SK-N-SH (cell line): Measurements from ENCODE around the gene SAXO1. TPM values are rescaled to one million over a fixed set of nuclear protein-coding genes. Genes with fewer than 3 reads are reported as not detected.
A peak's percentile ranks its signal among the peaks of the same experiment; 100 is the strongest.

Experiments used
- CTCF ChIA-PET: fragments of 300-600, 350-600 bp; formaldehyde crosslinking; extraction: SDS; loops from one replicate; lab custom pipeline; 2021; lab: Yijun Ruan, JAX
- POLR2A ChIA-PET: fragments of 350-600 bp; sonication (Branson Sonifier 250); formaldehyde crosslinking; extraction: SDS; loops from one replicate; lab custom pipeline; 2020; ENCODE audit warnings: antibody characterized with exemption, inconsistent platforms; lab: Yijun Ruan, JAX
- DNase-seq: peaks from one replicate; pipeline ENCODE4 v3.0.0; 2012
- H2AFZ ChIP-seq: fragments of 200-600 bp; sonication (generic); 2 replicates; pipeline ENCODE4 v1.8.1; 2016; ENCODE audit warnings: antibody characterized with exemption, mild to moderate bottlenecking, low read depth
- H3F3A ChIP-seq: fragments of 200-600 bp; sonication (generic); replicated peaks from 2 replicates; pipeline ENCODE3; 2016; ENCODE audit warnings: antibody characterized with exemption, mild to moderate bottlenecking; ENCODE audit not compliant: insufficient read depth
- H3K27ac ChIP-seq, 2 experiments: fragments of 200-500 bp in 1 of 2; fragments of 200-600 bp in 1 of 2; sonication (Bioruptor generic) in 1 of 2; sonication (generic), shearing (Covaris generic) in 1 of 2; 2 replicates each; pipeline versions ENCODE4 v1.5.1 to v1.6.1; 2014 to 2016; ENCODE audit warnings: low read depth in 2 of 2, inconsistent platforms in 1 of 2, low read length in 1 of 2, mild to moderate bottlenecking in 1 of 2, mixed read lengths in 1 of 2
- H3K27me3 ChIP-seq: fragments of 200-600 bp; sonication (generic), shearing (Covaris generic); 2 replicates; pipeline ENCODE4 v1.6.1; 2016; ENCODE audit warnings: mixed run types; ENCODE audit not compliant: insufficient read depth
- H3K36me3 ChIP-seq, 2 experiments: fragments of 200-500 bp in 1 of 2; fragments of 200-600 bp in 1 of 2; sonication (Bioruptor generic) in 1 of 2; sonication (generic) in 1 of 2; replicated peaks in 1 of 2; 2 replicates each; pipeline versions ENCODE3 to v1.5.1; 2014 to 2016; ENCODE audit warnings: low read length in 1 of 2, mild to moderate bottlenecking in 1 of 2; ENCODE audit not compliant: insufficient read depth in 2 of 2, control insufficient read depth in 1 of 2
- H3K4me1 ChIP-seq, 2 experiments: fragments of 200-500 bp in 1 of 2; fragments of 200-600 bp in 1 of 2; sonication (Bioruptor generic) in 1 of 2; sonication (generic), shearing (Covaris generic) in 1 of 2; 2 replicates each; pipeline versions ENCODE4 v1.5.1 to v1.6.1; 2014 to 2016; ENCODE audit warnings: low read depth in 1 of 2, low read length in 1 of 2, mixed run types in 1 of 2; ENCODE audit not compliant: insufficient read depth in 2 of 2, control insufficient read depth in 1 of 2
- H3K4me2 ChIP-seq: fragments of 200-600 bp; sonication (generic), shearing (Covaris generic); 2 replicates; pipeline ENCODE4 v1.6.1; 2017; ENCODE audit warnings: mixed run types
- H3K4me3 ChIP-seq, 2 experiments: fragments of 200-500 bp in 1 of 2; fragments of 200-600 bp in 1 of 2; sonication (Bioruptor generic) in 1 of 2; sonication (generic), shearing (Covaris generic) in 1 of 2; 2 replicates each; pipeline versions ENCODE4 v1.5.1 to v1.8.1; 2014 to 2016; ENCODE audit warnings: low read depth in 2 of 2, inconsistent platforms in 1 of 2, low read length in 1 of 2, mild to moderate bottlenecking in 1 of 2, mixed read lengths in 1 of 2, moderate library complexity in 1 of 2
- H3K79me2 ChIP-seq: fragments of 200-600 bp; sonication (generic); 2 replicates; pipeline ENCODE4 v1.8.1; 2017; ENCODE audit warnings: mild to moderate bottlenecking; ENCODE audit not compliant: insufficient read depth
- H3K9ac ChIP-seq: fragments of 200-600 bp; sonication (generic); 2 replicates; pipeline ENCODE4 v1.6.1; 2017; ENCODE audit warnings: mixed run types
- H3K9me2 ChIP-seq: fragments of 200-600 bp; sonication (generic); 2 replicates; pipeline ENCODE4 v1.6.1; 2017; ENCODE audit warnings: mixed run types
- H3K9me3 ChIP-seq: fragments of 200-600 bp; sonication (generic); 2 replicates; pipeline ENCODE4 v1.6.1; 2017; ENCODE audit warnings: mixed run types, mild to moderate bottlenecking, moderate library complexity
- H4K20me1 ChIP-seq: fragments of 200-600 bp; sonication (generic); 2 replicates; pipeline ENCODE4 v1.6.1; 2017; ENCODE audit warnings: mild to moderate bottlenecking, mixed run types; ENCODE audit not compliant: insufficient read depth
- ELF1 ChIP-seq: IDR thresholded peaks from 2 replicates; pipeline ENCODE4 v1.4.0; 2012
- EP300 ChIP-seq, 2 experiments: IDR thresholded peaks; 2 replicates each; pipeline versions ENCODE4 v1.4.0 to v1.6.1; 2012; ENCODE audit warnings: borderline replicate concordance in 1 of 2, low read depth in 1 of 2, low read length in 1 of 2
- FOSL2 ChIP-seq: IDR thresholded peaks from 2 replicates; pipeline ENCODE4 v1.4.0; 2012; ENCODE audit warnings: low read depth, mild to moderate bottlenecking, moderate library complexity, borderline replicate concordance
- FOXJ3 ChIP-seq: sonication (generic); formaldehyde crosslinking; IDR thresholded peaks from 2 replicates; pipeline ENCODE4 v1.5.1; 2020; ENCODE audit warnings: mild to moderate bottlenecking, missing genetic modification reagents
- FOXM1 ChIP-seq: IDR thresholded peaks from 2 replicates; pipeline ENCODE4 v1.4.0; 2012; ENCODE audit warnings: low read depth, mild to moderate bottlenecking
- GABPA ChIP-seq: IDR thresholded peaks from 2 replicates; pipeline ENCODE4 v1.4.0; 2012; ENCODE audit warnings: low read depth, mild to moderate bottlenecking
- GATA2 ChIP-seq: sonication (generic); formaldehyde crosslinking; IDR thresholded peaks from 2 replicates; pipeline ENCODE4 v1.5.0; 2020; ENCODE audit warnings: mild to moderate bottlenecking, missing genetic modification reagents
- MEF2A ChIP-seq: IDR thresholded peaks from 2 replicates; pipeline ENCODE4 v1.4.0; 2012; ENCODE audit warnings: low read depth, borderline replicate concordance
- MXI1 ChIP-seq: IDR thresholded peaks from 2 replicates; pipeline ENCODE4 v1.6.1; 2012; ENCODE audit warnings: mild to moderate bottlenecking, low read depth, low read length, improper control_type of control experiment
- NFIC ChIP-seq: IDR thresholded peaks from 2 replicates; pipeline ENCODE4 v1.4.0; 2012; ENCODE audit warnings: borderline replicate concordance
- POLR2AphosphoS5 ChIP-seq: IDR thresholded peaks from 2 replicates; pipeline ENCODE4 v1.6.1; 2012; ENCODE audit warnings: low read depth, low read length
- RAD21 ChIP-seq: IDR thresholded peaks from 2 replicates; pipeline ENCODE4 v1.6.1; 2012; ENCODE audit warnings: mild to moderate bottlenecking, low read length
- RCOR1 ChIP-seq: fragments of 150-350 bp; IDR thresholded peaks from 2 replicates; pipeline ENCODE4 v1.6.1; 2017; ENCODE audit warnings: antibody characterized with exemption, low read length
- SMC3 ChIP-seq: IDR thresholded peaks from 2 replicates; pipeline ENCODE4 v1.6.1; 2012; ENCODE audit warnings: low read depth, low read length, improper control_type of control experiment
- TCF12 ChIP-seq: IDR thresholded peaks from 2 replicates; pipeline ENCODE4 v1.4.0; 2012
- TEAD4 ChIP-seq: IDR thresholded peaks from 2 replicates; pipeline ENCODE4 v1.4.0; 2012; ENCODE audit warnings: mild to moderate bottlenecking, borderline replicate concordance; ENCODE audit not compliant: insufficient read depth
- YY1 ChIP-seq: IDR thresholded peaks from 2 replicates; pipeline ENCODE4 v1.4.0; 2012; ENCODE audit warnings: low read depth, mild to moderate bottlenecking
- WGBS: methylation state at CpG from one replicate; pipeline ENCODE4 v1.1.6; 2017; ENCODE audit warnings: low lambda C conversion rate; 5-methylcytosine and 5-hydroxymethylcytosine counted together
- polyA plus RNA-seq, 3 experiments: library from polyadenylated mRNA; depleted of rRNA; stranded (reverse); fragments of >200 nt; gene quantifications; 2 replicates each; pipeline ENCODE4 v1.2.3, GENCODE V29; 2012
- TF ChIP-seq, protein P1 (sequence below): fragments of 150-350 bp; IDR thresholded peaks from 2 replicates; pipeline ENCODE4 v1.6.1; 2016; ENCODE audit warnings: mild to moderate bottlenecking, low read depth, low read length
- TF ChIP-seq, protein P2 (sequence below): IDR thresholded peaks from 2 replicates; pipeline ENCODE4 v1.4.0; 2012; ENCODE audit warnings: low read depth
- TF ChIP-seq, protein P3 (sequence below): IDR thresholded peaks from 2 replicates; pipeline ENCODE4; 2012
- TF ChIP-seq, protein P4 (sequence below): IDR thresholded peaks from 2 replicates; pipeline ENCODE4 v1.6.1; 2012; ENCODE audit warnings: mild to moderate bottlenecking, low read depth, low read length, moderate library complexity
- TF ChIP-seq, protein P5 (sequence below): IDR thresholded peaks from 2 replicates; pipeline ENCODE4 v1.4.0; 2012; ENCODE audit warnings: low read depth, borderline replicate concordance

The SAXO1 gene
- polyA plus RNA-seq, 1 of the 3 experiments (the other 2 are of a cell fraction), result 0.03 TPM

DNA sequence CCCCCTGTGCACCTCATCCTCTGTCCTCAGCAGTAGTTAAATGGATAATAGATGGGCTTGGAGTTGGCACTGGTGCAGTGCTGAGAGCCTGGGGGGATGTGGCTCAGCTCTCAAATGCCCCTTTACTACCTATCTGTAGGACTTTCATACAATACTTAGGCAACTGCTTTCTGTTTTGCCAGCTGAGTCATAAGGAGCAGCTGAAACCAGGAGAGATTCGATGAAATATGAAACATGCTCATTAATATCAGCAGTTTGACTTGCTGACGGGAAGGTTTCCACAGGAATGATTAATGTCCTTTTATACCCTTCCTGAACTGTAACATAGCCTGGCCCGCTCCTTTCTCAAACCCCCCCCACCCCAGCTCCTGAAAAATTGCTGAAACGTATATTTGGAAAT, 142.6 kb downstream of the SAXO1 start (continued):
- TF ChIP-seq, protein P1, sequence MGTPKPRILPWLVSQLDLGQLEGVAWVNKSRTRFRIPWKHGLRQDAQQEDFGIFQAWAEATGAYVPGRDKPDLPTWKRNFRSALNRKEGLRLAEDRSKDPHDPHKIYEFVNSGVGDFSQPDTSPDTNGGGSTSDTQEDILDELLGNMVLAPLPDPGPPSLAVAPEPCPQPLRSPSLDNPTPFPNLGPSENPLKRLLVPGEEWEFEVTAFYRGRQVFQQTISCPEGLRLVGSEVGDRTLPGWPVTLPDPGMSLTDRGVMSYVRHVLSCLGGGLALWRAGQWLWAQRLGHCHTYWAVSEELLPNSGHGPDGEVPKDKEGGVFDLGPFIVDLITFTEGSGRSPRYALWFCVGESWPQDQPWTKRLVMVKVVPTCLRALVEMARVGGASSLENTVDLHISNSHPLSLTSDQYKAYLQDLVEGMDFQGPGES, result no peak
- TF ChIP-seq YY1, result no peak
- TF ChIP-seq RCOR1, result 0 out of 2 replicates have a peak, but pooled peaks have one; percentile 4
- TF ChIP-seq FOSL2, result peak; percentile 61; the same call in 1 of the 2 replicates
- TF ChIP-seq MXI1, result no peak
- no peak for TF ChIP-seq GATA2 (CRISPR knock-in tag)
- TF ChIP-seq, protein P2, sequence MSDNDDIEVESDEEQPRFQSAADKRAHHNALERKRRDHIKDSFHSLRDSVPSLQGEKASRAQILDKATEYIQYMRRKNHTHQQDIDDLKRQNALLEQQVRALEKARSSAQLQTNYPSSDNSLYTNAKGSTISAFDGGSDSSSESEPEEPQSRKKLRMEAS, result peak; percentile 46; the same call in 1 of the 2 replicates
- TF ChIP-seq TEAD4, result no peak
- TF ChIP-seq GABPA, result no peak
- peak; percentile 60; the same call in 1 of the 2 replicates for TF ChIP-seq POLR2AphosphoS5
- TF ChIP-seq NFIC, result peak; percentile 69
- no peak for TF ChIP-seq SMC3

DNA sequence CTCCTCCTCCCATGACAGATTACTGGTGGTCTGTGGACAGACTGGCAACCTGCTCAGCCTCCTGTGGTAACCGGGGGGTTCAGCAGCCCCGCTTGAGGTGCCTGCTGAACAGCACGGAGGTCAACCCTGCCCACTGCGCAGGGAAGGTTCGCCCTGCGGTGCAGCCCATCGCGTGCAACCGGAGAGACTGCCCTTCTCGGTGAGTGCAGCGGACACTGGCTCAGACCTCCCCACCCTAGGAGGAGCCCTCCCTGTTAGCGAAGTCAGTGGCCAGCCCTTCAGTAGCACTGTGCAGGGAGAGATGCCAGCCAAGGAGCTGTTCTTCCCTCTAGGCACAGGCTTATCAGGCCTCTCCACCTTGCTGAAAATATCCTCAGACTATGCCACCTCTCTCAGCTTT, 143.5 kb downstream of the SAXO1 start:
- Histone ChIP-seq H3K4me3 (no peak overlapping the region), H3K27ac (no peak overlapping the region), H3F3A (peaks cover 3% of the 10 kb centered on the region), H2AFZ (no peak overlapping the region), H3K36me3 (peaks cover 12 to 66% of the 10 kb centered on the region in 2 experiments), H3K9ac (no peak overlapping the region), H3K4me2 (0 out of 2 replicates have a peak overlapping the region, but pooled peaks have one; percentile 39), H4K20me1 (no peaks in the 10 kb centered on the region), H3K27me3 (no peaks in the 10 kb centered on the region), H3K4me1 (peaks cover 13 to 34% of the 10 kb centered on the region in 2 experiments; a peak in 3 of 4 replicates), H3K9me3 (no peaks in the 10 kb centered on the region), H3K9me2 (no peaks in the 10 kb centered on the region), H3K79me2 (no peaks in the 10 kb centered on the region)
- WGBS, result 90% methylated on average over 8 of the region's 12 CpGs
- ChIA-PET CTCF (no interaction called here), POLR2A (no interaction called here)
- TF ChIP-seq NFIC (no peak), EP300 (IDR thresholded peaks at IDR 0.05; ENCODE audit: borderline replicate concordance in 1 of 2, low read depth in 1 of 2, low read length in 1 of 2) (no peak), POLR2AphosphoS5 (no peak), TCF12 (no peak), FOXM1 (no peak), RCOR1 (no peak), MEF2A (no peak), ELF1 (no peak), GATA2 (CRISPR knock-in tag) (no peak), SMC3 (no peak), RAD21 (no peak), FOXJ3 (CRISPR knock-in tag) (no peak)
- TF ChIP-seq, protein P3, sequence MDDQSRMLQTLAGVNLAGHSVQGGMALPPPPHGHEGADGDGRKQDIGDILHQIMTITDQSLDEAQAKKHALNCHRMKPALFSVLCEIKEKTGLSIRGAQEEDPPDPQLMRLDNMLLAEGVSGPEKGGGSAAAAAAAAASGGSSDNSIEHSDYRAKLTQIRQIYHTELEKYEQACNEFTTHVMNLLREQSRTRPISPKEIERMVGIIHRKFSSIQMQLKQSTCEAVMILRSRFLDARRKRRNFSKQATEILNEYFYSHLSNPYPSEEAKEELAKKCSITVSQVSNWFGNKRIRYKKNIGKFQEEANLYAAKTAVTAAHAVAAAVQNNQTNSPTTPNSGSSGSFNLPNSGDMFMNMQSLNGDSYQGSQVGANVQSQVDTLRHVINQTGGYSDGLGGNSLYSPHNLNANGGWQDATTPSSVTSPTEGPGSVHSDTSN, result no peak
- TF ChIP-seq, protein P4, sequence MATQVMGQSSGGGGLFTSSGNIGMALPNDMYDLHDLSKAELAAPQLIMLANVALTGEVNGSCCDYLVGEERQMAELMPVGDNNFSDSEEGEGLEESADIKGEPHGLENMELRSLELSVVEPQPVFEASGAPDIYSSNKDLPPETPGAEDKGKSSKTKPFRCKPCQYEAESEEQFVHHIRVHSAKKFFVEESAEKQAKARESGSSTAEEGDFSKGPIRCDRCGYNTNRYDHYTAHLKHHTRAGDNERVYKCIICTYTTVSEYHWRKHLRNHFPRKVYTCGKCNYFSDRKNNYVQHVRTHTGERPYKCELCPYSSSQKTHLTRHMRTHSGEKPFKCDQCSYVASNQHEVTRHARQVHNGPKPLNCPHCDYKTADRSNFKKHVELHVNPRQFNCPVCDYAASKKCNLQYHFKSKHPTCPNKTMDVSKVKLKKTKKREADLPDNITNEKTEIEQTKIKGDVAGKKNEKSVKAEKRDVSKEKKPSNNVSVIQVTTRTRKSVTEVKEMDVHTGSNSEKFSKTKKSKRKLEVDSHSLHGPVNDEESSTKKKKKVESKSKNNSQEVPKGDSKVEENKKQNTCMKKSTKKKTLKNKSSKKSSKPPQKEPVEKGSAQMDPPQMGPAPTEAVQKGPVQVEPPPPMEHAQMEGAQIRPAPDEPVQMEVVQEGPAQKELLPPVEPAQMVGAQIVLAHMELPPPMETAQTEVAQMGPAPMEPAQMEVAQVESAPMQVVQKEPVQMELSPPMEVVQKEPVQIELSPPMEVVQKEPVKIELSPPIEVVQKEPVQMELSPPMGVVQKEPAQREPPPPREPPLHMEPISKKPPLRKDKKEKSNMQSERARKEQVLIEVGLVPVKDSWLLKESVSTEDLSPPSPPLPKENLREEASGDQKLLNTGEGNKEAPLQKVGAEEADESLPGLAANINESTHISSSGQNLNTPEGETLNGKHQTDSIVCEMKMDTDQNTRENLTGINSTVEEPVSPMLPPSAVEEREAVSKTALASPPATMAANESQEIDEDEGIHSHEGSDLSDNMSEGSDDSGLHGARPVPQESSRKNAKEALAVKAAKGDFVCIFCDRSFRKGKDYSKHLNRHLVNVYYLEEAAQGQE, result no peak
- TF ChIP-seq, protein P5, sequence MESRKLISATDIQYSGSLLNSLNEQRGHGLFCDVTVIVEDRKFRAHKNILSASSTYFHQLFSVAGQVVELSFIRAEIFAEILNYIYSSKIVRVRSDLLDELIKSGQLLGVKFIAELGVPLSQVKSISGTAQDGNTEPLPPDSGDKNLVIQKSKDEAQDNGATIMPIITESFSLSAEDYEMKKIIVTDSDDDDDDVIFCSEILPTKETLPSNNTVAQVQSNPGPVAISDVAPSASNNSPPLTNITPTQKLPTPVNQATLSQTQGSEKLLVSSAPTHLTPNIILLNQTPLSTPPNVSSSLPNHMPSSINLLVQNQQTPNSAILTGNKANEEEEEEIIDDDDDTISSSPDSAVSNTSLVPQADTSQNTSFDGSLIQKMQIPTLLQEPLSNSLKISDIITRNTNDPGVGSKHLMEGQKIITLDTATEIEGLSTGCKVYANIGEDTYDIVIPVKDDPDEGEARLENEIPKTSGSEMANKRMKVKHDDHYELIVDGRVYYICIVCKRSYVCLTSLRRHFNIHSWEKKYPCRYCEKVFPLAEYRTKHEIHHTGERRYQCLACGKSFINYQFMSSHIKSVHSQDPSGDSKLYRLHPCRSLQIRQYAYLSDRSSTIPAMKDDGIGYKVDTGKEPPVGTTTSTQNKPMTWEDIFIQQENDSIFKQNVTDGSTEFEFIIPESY, result no peak
- TF ChIP-seq, protein P2, result no peak
- no peak for DNase-seq
